HepG2 (cell line): Measurements from ENCODE around the gene TLDC2. TPM values are rescaled to one million over a fixed set of nuclear protein-coding genes. Genes with fewer than 3 reads are reported as not detected.

Experiments
- PAF1 ChIP-seq: IDR thresholded peaks from 2 replicates; pipeline ENCODE4 v1.6.1; 2016; ENCODE audit warnings: missing genetic modification reagents, missing compliant biosample characterization
- PAXIP1 ChIP-seq: sonication (generic); formaldehyde crosslinking; conservative IDR thresholded peaks from 2 replicates; pipeline ENCODE4 v1.4.0; 2020; ENCODE audit warnings: mild to moderate bottlenecking, missing genetic modification reagents, moderate library complexity
- SIN3A ChIP-seq: IDR thresholded peaks from 2 replicates; pipeline ENCODE4 v1.6.1; 2011; ENCODE audit warnings: low read depth, mild to moderate bottlenecking, control low read depth, low read length, borderline replicate concordance
- TAF1 ChIP-seq: sonication (generic); formaldehyde crosslinking; IDR thresholded peaks from 2 replicates; pipeline ENCODE4 v1.4.0; 2020; ENCODE audit warnings: missing genetic modification reagents
- THAP8 ChIP-seq: sonication (generic); formaldehyde crosslinking; IDR thresholded peaks from 2 replicates; pipeline ENCODE4 v1.5.1; 2020; ENCODE audit warnings: missing genetic modification reagents, mild to moderate bottlenecking, borderline replicate concordance
- THRA ChIP-seq: sonication (generic); formaldehyde crosslinking; IDR thresholded peaks from 2 replicates; pipeline ENCODE4 v1.4.0; 2020; ENCODE audit warnings: missing genetic modification reagents, borderline replicate concordance
- ZNF501 ChIP-seq: sonication (generic); formaldehyde crosslinking; IDR thresholded peaks from 2 replicates; pipeline ENCODE4 v1.5.1; 2020; ENCODE audit warnings: mild to moderate bottlenecking, moderate library complexity, missing genetic modification reagents
- ZNF646 ChIP-seq: sonication (generic); formaldehyde crosslinking; IDR thresholded peaks from 2 replicates; pipeline ENCODE4 v1.9.0; 2021; ENCODE audit warnings: mild to moderate bottlenecking, missing genetic modification reagents
- ZNF720 ChIP-seq: sonication (generic); formaldehyde crosslinking; IDR thresholded peaks from 2 replicates; pipeline ENCODE4 v1.4.0; 2020; ENCODE audit warnings: missing genetic modification reagents
- ZNF773 ChIP-seq: sonication (generic); formaldehyde crosslinking; IDR thresholded peaks from 2 replicates; pipeline ENCODE4 v1.4.0; 2020; ENCODE audit warnings: missing genetic modification reagents, borderline replicate concordance
- polyA plus RNA-seq, 8 experiments: library from polyadenylated mRNA; depleted of rRNA in 3 of 8; stranded (reverse) in 7 of 8; unstranded in 1 of 8; fragments of >200 nt; fragmentation: Illumina TruSeq in 4 of 8; extraction: Trizol in 4 of 8; gene quantifications; 2 replicates each; pipeline versions ENCODE4 v1.2.1 to v1.2.3, GENCODE V29; 2011 to 2016; ENCODE audit warnings: low read depth in 4 of 8, missing spikeins in 1 of 8, mixed read lengths in 1 of 8; ENCODE audit not compliant: insufficient read depth in 1 of 8
- total RNA-seq, 5 experiments: library from RNA; depleted of rRNA; stranded (reverse); fragments of >200 nt; fragmentation: Illumina TruSeq; extraction: Trizol; gene quantifications; 2 replicates each; pipeline ENCODE4 v1.2.3, GENCODE V29; 2016; ENCODE audit warnings: low read depth in 1 of 5

Gene TLDC2
- total and polyA plus RNA-seq, 2 of the 13 experiments (the other 11 are each of a cell fraction or from before 2014, with no cell fraction given): 1.5 to 1.6 TPM

- 0 out of 2 replicates have a peak, but pooled peaks have one; percentile 74 for TF ChIP-seq THRA (CRISPR knock-in tag)
- TF ChIP-seq SIN3A: no peak
- TF ChIP-seq PAF1 (CRISPR knock-in tag): no peak
- 0 out of 2 replicates have a peak, but pooled peaks have one; percentile 25 for TF ChIP-seq TAF1 (CRISPR knock-in tag)
- TF ChIP-seq ZNF720 (CRISPR knock-in tag): 0 out of 2 replicates have a peak, but pooled peaks have one; percentile 18
- peak; percentile 48; the same call in 1 of the 2 replicates for TF ChIP-seq ZNF501 (CRISPR knock-in tag)
- 0 out of 2 replicates have a peak, but pooled peaks have one; percentile 76 for TF ChIP-seq ZNF646 (CRISPR knock-in tag)
- 0 out of 2 replicates have a peak, but pooled peaks have one; percentile 71 for TF ChIP-seq ZNF773 (CRISPR knock-in tag)
- TF ChIP-seq PAXIP1: peak; percentile 77
- no peak for TF ChIP-seq THAP8 (CRISPR knock-in tag)
Observed at GRCh38 chr20:36875702-36876472, at the start of gene TLDC2 (continued).
